Putamen (tissue), 1 donor: ENCODE results near the gene MED28.

Experiments
- DNase-seq: peaks from one replicate; pipeline ENCODE4 v3.0.0-alpha.2; 2016; ENCODE audit warnings: low spot score

The MED28 gene

DNA sequence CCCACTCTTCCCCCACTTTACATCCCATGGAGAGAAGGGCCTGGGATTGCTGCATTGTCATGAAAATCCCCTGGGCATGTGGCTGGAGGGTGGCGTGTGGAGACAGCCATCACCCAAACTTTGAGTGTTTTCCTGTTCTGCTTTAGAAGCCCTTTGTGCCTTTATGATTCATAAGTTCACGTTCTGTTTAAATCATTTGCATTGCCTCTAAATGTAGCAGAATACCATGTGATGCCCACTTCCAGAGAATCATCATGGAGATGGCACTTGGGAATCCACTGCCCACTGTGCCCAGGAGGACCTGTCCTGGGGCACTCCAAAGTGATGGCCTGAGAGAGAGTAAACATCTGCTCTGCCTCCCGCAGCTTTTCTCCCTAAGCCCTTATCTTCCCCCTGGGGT lies 52.8 kb downstream of the MED28 start:
- no peak for DNase-seq

DNA sequence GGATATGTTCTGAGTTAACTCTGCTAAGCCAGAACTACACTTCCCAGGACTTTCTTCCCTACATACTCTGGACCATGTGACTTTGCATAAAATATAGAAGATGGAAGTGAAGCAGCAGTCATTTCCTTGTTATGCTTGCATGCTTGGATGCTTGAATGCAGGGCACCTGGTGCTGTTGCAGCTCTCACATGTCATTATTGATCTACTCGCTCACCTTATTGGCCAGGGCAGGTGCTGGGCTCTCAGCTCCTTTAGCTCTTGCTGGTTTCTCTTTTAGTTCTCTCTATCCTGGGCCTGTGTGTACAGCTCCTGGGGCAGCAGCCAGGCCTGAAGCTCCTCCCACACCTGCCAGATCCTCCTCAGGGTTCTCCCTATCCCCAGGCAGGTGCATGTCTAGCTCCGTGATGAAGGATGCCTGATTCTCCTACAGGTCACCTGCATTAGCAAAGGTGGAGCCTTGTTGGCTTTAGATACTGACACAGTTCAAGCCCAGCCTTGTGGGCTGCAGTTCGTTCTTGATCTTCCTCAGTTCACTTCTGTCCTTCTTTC lies 53.3 kb downstream of the MED28 start:
- DNase-seq = no peak

DNA sequence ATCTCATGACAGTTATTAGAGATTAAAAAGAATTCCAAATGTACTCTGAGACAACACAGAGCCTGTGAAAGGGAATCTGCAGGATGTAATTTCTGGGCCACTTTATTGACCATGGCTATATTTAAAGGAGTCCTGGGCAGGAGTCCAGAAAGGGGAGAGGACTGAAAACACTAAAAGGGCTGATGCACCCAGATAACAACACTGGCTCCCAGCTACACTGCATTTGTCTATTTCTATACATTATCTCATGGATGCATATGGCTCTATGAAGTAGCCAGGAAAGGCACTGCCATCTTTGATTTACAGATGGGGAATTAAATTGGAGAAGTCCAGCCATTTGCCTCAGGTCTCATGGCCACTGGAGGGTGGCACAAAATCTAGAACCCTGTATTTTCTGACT lies 56.0 kb downstream of the MED28 start:
- DNase-seq = no peak

DNA sequence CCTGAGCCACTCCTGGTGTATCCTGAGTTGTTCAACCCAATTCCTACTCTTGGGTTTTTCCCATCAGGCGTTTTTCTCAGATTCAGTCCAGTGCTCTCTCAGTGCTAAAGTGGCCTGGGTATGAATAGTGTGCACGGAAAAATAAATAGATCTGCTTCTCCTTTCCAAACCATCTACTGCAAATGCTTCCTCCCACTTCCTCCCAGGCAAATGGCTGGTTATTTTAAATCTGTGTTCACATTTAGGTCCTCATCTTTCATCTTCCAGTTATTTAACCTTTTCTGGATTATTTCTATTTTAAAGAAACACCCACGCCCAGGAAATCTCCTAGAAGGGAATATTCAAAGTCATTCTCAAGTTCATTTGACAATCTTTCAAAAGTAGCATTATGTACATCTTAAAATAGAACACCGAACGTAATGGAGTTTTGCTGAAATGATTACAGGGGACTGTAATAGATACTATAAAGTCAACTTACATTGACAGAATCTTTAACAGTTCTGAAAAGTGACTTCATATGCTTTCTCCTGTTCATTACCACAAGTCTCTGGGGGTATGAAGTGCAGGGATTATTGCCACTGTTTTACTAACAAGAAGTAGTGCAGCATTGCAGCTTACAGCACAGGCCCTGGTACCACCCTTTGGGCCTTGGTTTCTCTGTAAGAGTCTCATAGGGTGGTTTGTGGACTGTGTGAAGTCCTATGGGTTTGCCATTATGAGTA lies 66.3 kb downstream of the MED28 start:
- DNase-seq = peak; percentile 74

DNA sequence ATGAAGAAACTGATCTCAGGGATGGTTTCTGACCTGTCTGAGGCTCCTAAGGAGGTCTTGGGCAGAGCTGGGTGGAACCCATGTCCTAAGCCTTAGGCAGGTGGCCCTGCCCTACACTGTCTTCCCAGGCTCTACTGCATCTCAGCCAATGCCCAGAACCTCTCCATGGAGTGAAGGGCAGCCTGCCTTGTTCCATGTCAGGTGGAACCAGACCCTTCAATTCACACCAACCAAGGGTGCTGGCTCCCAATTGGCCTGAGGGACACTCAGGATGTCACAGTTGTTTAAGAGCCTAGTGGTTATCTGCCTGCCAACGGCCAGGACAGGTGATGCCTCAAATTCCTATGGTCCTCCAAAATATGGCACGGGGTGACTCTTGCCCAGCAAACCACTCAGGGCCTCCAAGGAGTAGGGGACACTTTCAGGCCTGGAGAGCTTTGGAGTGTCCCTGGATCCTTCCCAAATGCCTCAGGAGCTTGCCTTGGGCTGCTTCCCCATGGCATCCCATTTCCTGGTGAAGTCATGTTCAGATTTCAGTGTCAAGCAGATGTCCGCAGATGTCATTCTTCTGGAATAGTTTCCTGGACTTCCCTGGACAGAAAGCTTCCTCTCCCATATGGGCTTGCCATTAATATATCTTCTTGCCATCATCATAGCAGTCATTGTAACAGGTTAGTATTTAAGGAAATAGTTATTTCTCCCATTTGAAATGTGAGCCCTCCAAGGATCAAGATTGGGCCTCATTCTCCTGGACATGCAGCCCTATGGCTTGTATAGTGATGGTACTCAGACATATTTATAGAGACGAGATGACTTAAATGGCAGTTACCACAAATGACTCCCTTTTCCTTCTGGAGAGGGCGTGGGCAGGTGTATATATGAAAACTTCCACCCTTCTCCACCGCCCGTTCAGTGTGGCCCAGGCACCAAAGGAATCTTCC lies 67.1 kb downstream of the MED28 start:
- DNase-seq = no peak

DNA sequence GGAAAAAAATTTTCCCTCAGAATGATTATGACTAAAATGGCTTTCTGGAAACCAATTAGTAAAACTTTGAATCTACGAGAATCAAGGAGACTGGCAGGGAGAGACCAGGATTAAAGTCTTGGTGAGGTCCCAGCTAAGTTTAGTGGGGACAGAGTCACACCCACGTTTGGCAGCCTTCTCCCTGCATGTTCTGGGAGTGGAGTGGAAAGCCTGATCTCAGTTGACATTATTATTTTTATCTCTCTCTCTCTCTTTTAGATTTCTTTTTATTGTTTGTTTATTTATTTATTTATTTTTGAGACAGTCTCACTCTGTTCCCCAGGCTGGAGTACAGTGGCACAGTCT lies 67.8 kb downstream of the MED28 start:
- DNase-seq = no peak
